Hypothalamus (tissue), 51 donors: Measurements from ENCODE around the gene STAP2.
"Not testable (repeated sequence)": the region's sequence is repeated elsewhere in the genome, so short reads cannot be mapped to it uniquely, and the experiment has no call there.

ENCODE experiments used
- DNase-seq, 51 donors: peaks; one replicate each; lab custom pipeline; 2025; lab: John Stamatoyannopoulos, UW

The STAP2 gene

GRCh38 chr19:4278419-4279266 is 60.0 kb downstream of the STAP2 start, which contains the start of gene SHD:
TSS of gene SHD (plus strand) at chr19:4279266. CDS start at chr19:4280064, 798 bp downstream.
- DNase-seq: peak in 3 of 51 donors; percentile 7 to 22 (median 21)

- no peak for DNase-seq
Observed at GRCh38 chr19:4278010-4278409, 60.6 kb downstream of the STAP2 start.

- no peak for DNase-seq
Observed at GRCh38 chr19:4277191-4277696, 61.4 kb downstream of the STAP2 start.

GRCh38 chr19:4274321-4274686 is 64.3 kb downstream of the STAP2 start:
- not testable (repeated sequence) for DNase-seq
